ENCODE data around the gene C1QTNF12. TPM values are rescaled to one million over a fixed set of nuclear protein-coding genes. Genes with fewer than 3 reads are reported as not detected.

C1QTNF12 gene
- total RNA-seq, 2 donors from 2014 or later, result 21.3 to 34.2 TPM

DNA sequence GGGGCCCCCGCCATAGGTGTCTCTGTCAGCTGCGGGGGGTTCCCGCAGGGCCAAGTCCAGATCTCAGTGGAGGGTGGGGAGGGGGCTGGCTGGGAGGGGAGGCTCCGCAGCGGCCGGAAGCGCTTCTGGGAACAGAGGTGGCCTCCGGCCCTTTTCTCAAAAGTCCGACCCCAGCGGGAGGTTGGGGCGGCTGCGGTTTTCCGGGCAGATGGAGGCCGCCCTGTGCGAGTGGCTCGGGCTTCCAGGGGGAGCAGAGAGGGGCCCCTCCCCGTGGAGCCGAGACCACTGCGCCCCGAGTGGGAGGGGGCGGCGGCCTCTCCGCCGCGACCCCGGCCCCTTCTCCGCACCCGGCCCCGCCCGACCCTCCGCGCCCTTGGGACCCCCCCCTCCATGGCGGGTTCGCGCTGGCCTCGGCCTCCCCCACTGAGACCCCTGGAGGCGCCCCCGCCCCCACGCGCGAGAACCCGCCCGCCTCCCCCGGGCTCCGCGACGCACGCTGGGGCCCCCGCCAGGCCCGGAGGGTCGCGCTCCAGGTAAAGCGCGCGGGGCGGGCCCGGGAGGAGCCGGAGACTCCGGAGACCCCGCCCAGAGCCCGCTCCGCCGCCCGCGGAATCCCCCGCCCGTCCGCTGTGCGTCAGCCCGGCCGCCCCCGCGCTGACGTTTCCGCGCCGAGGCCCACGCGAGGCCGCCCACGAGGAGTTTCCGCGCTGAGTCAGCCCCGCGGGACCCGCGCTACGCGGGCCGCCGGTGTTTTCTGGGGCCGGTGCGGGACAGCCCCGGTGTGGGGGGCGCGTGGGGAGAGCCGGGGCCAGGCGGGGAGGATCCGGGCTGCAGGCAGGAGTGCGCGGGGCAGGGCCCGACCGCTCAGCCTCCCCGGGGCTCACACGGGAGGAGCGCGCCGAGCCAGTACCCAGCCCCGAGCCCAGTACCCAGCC lies 45.4 kb downstream of the C1QTNF12 start:
- TF ChIP-seq, protein P1, sequence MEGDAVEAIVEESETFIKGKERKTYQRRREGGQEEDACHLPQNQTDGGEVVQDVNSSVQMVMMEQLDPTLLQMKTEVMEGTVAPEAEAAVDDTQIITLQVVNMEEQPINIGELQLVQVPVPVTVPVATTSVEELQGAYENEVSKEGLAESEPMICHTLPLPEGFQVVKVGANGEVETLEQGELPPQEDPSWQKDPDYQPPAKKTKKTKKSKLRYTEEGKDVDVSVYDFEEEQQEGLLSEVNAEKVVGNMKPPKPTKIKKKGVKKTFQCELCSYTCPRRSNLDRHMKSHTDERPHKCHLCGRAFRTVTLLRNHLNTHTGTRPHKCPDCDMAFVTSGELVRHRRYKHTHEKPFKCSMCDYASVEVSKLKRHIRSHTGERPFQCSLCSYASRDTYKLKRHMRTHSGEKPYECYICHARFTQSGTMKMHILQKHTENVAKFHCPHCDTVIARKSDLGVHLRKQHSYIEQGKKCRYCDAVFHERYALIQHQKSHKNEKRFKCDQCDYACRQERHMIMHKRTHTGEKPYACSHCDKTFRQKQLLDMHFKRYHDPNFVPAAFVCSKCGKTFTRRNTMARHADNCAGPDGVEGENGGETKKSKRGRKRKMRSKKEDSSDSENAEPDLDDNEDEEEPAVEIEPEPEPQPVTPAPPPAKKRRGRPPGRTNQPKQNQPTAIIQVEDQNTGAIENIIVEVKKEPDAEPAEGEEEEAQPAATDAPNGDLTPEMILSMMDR (IDR thresholded peaks at IDR 0.05), result no peak
- DNase-seq, result peak; percentile 54
- Histone ChIP-seq H3K4me3 (peak overlapping the region; percentile 27), H3K27ac (no peak overlapping the region), H3K9ac (ENCODE audit: low read depth in 2 of 2, low read length in 2 of 2) (peak overlapping the region in 1 of 2 donors; percentile 24), H3K9me3 (no peaks in the 10 kb centered on the region), H3K27me3 (peaks cover 33% of the 10 kb centered on the region), H3K36me3 (no peaks in the 10 kb centered on the region), H3K4me1 (peaks cover 1% of the 10 kb centered on the region)
- intact Hi-C loops (cut with DNase I), result no loop called here

DNA sequence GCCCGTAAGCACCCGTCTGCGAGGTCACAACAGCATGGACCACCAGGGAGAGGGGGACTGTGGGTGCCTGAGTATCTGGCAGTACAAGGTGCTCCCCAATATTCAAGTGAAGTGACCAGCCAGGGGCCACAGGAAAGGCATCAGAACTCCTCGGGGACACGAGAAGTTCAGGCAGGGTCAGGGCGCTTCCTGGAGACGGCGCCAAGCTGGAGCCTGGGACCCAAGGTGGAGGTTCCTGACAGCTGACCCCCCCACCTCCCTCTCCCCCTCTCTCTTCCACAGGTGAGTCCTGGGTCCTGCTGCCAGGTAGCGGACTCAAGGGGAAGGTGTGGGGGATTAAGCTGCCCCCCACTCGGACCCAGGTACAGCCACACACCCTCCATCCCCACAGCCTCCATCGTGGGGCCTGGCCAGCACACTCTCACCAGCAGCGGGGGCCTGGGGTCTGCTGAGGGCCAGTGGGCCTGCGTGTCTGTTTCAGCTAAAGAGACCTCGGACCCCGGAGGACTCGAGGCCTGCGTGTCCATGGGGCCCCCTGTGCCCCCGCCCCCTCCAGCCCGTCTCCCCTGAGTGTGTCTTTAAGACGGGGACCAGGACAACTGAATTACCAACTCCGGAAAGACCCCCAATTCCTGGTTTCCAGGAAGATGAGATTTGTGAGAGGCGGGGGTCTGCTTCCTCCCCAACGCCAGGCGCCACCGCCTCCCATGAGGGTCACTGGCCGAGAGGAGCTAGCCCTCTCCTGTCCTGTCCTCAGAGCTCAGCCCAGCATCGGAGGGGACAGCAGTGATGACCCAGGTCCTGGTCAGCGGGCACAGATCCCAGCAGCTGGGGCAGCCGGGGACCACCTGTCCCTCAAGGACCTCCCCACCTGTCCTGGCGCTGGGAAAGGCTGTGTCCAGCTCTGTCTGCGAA lies 46.3 kb downstream of the C1QTNF12 start:
- no peak overlapping the region for H3K27ac ChIP-seq
- intact Hi-C loops (cut with DNase I), result no loop called here
- no peaks in the 10 kb centered on the region for H3K36me3 ChIP-seq
- no peaks in the 10 kb centered on the region for H3K9me3 ChIP-seq
- no peak for DNase-seq
- H3K4me1 ChIP-seq, result no peaks in the 10 kb centered on the region
- TF ChIP-seq, protein P1 (IDR thresholded peaks at IDR 0.05), result no peak
- no peak overlapping the region for H3K9ac ChIP-seq (ENCODE audit: low read depth in 2 of 2, low read length in 2 of 2)
- H3K27me3 ChIP-seq, result peaks cover 24% of the 10 kb centered on the region
- no peak overlapping the region for H3K4me3 ChIP-seq

DNA sequence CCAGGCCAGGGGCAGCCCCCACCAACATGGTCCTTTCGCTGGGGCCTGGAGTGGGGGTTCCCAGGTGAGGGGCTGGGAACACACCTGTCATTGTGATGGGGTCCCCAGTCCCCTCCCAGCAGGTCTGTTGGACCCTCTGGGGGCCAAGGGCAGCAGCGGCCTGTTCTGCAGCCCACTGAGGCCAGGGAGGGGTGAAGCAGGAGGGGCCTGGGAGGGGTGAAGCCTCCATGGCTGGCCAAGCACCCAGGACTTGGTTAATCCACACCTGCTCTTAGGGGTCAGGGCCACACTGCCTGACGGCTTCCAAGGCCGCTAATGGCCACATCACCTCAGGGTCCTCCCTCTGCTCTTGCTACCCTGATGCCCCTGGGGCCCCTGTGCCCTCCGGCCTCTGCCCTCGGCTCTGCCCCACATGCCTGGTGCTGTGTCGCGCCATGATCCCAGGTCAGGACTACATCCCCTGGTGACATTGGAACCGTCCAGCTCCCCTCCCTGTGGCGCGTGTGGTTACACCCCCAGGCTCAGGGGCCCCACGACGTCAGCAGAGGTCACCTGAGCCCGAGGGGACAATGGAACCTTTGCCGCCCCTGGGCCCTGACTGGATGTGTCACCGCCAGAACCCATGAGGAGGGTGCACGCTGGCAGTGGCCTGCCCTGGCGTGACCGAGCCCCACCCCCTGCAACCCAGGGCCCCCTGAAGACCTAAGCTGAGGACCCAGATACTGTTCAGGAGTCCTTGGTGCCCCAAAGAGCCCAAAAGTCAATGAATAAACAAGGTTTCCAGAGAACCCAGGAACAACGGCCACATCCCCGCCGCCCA lies 47.2 kb downstream of the C1QTNF12 start:
- no peak overlapping the region for H3K4me3 ChIP-seq
- peaks cover 22% of the 10 kb centered on the region for H3K27me3 ChIP-seq
- intact Hi-C loops (cut with DNase I), result no loop called here
- DNase-seq, result no peak
- H3K27ac ChIP-seq, result no peak overlapping the region
- TF ChIP-seq, protein P1 (IDR thresholded peaks at IDR 0.05), result no peak
- H3K9me3 ChIP-seq, result no peaks in the 10 kb centered on the region
- H3K36me3 ChIP-seq, result no peaks in the 10 kb centered on the region
- no peak overlapping the region for H3K9ac ChIP-seq (ENCODE audit: low read depth in 2 of 2, low read length in 2 of 2)
- no peaks in the 10 kb centered on the region for H3K4me1 ChIP-seq

DNA sequence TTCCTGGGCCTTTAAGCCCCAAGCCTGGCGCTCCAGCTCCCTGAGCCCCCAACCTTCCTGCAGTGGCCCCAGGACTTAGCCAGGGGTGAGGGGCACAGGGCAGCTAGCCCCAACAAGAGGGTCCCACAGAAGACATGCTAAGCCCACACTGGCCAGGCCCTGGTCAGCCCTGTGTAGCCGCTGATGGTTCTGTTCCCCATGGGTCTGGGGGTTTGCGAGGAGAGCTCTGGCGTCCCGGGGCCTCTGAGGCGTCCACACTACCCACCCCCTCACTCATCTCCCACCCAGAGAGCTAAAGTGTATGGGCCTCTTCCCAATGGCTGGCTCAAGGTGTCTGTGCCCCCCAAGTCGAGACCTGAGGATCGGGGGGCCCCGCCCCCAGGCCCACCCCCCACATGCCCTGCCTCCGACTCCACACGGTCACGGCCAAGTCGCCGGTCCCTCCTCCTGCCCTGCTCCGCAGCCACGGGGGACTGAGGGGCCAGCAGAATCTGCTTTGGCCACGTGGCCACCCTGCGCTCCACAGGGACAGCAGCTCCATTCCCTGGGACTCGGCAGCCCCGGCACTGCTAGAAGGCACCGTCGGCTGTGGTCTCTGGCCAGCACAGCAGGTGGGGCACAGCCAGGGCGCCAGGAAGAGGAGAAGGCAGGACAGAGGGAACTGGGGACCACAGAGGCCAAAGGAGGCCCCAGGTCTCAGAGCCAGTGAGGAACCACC lies 47.9 kb downstream of the C1QTNF12 start:
- H3K9me3 ChIP-seq, result no peaks in the 10 kb centered on the region
- no peak overlapping the region for H3K27ac ChIP-seq
- no peak overlapping the region for H3K9ac ChIP-seq (ENCODE audit: low read depth in 2 of 2, low read length in 2 of 2)
- no peak overlapping the region for H3K4me3 ChIP-seq
- no peaks in the 10 kb centered on the region for H3K36me3 ChIP-seq
- intact Hi-C loops (cut with DNase I), result no loop called here
- H3K4me1 ChIP-seq, result no peaks in the 10 kb centered on the region
- peaks cover 22% of the 10 kb centered on the region for H3K27me3 ChIP-seq
- no peak for DNase-seq
- TF ChIP-seq, protein P1 (IDR thresholded peaks at IDR 0.05), result no peak

All from colonic mucosa (tissue), 4 donors.